NB4 (cell line): ENCODE data around the gene SMIM28.

Experiments used
- MYC ChIP-seq: IDR thresholded peaks from 2 replicates; pipeline ENCODE4 v1.6.1; 2011; ENCODE audit warnings: low read depth, low read length
- POLR2A ChIP-seq: IDR thresholded peaks from 2 replicates; pipeline ENCODE4 v1.6.1; 2011; ENCODE audit warnings: mild to moderate bottlenecking; ENCODE audit not compliant: insufficient read length; ENCODE audit errors: extremely low read depth
- TF ChIP-seq, protein P1 (sequence below): IDR thresholded peaks from one replicate; pipeline ENCODE4 v1.5.1; 2012; ENCODE audit warnings: low read depth, low read length
- TF ChIP-seq, protein P2 (sequence below): IDR thresholded peaks from 2 replicates; pipeline ENCODE4 v1.6.1; 2011; ENCODE audit warnings: low read depth, low read length

DNA sequence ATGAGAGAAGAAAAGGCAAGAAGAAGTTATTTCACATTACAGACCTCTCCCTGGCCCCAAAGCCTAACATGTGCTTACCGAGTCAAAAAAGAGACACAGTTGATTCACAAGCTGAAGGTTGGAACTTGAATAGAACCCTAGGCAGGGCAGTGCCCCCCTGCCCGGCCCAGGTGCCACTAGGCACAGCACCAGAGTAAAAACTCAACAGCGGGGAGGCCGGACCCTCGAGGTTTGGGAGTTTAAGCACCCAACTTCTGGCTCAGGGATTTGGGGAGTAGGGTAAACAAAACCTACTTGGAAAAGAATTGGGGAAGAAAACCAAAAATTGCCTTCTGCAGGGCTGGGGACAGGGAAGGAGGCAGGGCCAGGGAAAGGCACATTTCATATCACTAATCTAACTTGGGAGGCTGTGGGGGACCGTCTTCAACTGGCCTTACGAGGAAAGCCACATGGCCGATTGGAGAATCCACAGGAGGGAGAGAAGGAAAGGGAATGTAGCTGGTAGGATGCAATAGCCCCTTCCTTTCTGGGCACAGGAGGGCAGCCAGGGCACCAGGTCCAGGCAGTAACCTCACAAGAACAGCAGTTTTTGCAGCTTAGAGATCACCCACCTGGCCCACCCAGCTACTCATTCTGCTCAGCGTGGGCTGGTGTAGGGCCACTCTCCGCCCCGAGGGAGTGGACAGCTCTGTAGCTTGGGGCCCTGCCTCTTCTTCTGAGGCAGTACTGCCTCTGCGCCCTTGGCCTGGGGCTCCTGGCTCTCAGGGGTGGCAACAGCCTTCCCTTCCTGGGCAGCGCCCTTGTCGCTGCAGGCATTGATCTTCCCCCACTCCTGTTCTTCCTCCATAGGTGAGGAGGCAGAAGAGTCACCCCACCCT is 24.5 kb downstream of the SMIM28 start:
- no peak for TF ChIP-seq POLR2A
- TF ChIP-seq, protein P1, sequence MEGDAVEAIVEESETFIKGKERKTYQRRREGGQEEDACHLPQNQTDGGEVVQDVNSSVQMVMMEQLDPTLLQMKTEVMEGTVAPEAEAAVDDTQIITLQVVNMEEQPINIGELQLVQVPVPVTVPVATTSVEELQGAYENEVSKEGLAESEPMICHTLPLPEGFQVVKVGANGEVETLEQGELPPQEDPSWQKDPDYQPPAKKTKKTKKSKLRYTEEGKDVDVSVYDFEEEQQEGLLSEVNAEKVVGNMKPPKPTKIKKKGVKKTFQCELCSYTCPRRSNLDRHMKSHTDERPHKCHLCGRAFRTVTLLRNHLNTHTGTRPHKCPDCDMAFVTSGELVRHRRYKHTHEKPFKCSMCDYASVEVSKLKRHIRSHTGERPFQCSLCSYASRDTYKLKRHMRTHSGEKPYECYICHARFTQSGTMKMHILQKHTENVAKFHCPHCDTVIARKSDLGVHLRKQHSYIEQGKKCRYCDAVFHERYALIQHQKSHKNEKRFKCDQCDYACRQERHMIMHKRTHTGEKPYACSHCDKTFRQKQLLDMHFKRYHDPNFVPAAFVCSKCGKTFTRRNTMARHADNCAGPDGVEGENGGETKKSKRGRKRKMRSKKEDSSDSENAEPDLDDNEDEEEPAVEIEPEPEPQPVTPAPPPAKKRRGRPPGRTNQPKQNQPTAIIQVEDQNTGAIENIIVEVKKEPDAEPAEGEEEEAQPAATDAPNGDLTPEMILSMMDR: no peak
- TF ChIP-seq MYC: no peak
- TF ChIP-seq, protein P2, sequence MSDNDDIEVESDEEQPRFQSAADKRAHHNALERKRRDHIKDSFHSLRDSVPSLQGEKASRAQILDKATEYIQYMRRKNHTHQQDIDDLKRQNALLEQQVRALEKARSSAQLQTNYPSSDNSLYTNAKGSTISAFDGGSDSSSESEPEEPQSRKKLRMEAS: no peak
